AG10803 (cell line): ENCODE data around the gene UBE2G2.

Experiments
- DNase-seq: peaks from one replicate; pipeline ENCODE4 v3.0.0; 2010; ENCODE audit warnings: low read depth
- H3K4me3 ChIP-seq: 2 replicates; pipeline ENCODE4 v1.5.1; 2011; ENCODE audit warnings: mild to moderate bottlenecking, low read length, control low read depth
- TF ChIP-seq, protein P1 (sequence below): conservative IDR thresholded peaks from 2 replicates; pipeline ENCODE4 v1.5.1; 2011; ENCODE audit warnings: mild to moderate bottlenecking, low read length, control low read depth, inconsistent platforms

UBE2G2 gene

DNA sequence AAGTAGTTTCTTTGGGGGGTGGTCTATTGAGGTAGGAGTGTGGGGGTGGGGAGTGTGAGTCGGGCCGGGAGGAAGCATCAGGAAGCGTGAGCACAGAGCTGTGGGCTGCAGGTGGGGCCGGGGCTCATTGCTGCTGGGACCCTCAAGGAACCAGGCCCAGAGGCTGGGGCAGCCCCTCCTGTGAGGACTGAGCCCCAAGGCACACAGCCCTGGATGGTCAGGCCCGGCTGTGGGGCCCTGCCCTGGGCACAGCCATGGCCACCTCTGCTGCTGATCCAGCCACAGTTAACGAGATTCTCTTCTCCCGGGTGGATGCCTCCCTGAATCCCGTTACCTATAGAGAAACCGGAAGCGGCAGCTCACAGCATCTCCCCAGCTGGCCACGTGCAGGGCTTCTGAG lies 39.2 kb upstream of the UBE2G2 start:
- TF ChIP-seq, protein P1, sequence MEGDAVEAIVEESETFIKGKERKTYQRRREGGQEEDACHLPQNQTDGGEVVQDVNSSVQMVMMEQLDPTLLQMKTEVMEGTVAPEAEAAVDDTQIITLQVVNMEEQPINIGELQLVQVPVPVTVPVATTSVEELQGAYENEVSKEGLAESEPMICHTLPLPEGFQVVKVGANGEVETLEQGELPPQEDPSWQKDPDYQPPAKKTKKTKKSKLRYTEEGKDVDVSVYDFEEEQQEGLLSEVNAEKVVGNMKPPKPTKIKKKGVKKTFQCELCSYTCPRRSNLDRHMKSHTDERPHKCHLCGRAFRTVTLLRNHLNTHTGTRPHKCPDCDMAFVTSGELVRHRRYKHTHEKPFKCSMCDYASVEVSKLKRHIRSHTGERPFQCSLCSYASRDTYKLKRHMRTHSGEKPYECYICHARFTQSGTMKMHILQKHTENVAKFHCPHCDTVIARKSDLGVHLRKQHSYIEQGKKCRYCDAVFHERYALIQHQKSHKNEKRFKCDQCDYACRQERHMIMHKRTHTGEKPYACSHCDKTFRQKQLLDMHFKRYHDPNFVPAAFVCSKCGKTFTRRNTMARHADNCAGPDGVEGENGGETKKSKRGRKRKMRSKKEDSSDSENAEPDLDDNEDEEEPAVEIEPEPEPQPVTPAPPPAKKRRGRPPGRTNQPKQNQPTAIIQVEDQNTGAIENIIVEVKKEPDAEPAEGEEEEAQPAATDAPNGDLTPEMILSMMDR: no peak
- H3K4me3 ChIP-seq: no peak overlapping the region
- DNase-seq: no peak

DNA sequence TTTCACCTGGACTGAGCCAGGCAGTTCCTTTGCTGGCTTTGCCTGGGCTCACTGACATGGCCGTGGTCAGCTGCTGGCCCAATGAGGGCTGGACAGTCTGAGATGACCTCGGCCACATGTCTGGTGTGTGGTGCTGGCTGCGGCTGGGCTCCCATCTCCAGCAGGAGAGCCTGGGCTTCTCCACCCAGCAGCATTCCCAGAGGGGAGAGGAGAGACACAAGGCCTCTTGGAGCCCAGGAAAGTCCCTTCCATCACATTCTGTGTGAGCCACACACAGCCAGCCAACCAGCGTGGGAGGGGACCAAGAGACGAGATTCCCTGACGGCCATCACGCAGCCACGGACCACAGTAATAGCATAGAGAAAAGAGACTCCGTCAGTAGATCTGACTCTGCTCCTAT lies 37.3 kb upstream of the UBE2G2 start:
- H3K4me3 ChIP-seq: no peak overlapping the region
- TF ChIP-seq, protein P1: no peak
- DNase-seq: no peak

DNA sequence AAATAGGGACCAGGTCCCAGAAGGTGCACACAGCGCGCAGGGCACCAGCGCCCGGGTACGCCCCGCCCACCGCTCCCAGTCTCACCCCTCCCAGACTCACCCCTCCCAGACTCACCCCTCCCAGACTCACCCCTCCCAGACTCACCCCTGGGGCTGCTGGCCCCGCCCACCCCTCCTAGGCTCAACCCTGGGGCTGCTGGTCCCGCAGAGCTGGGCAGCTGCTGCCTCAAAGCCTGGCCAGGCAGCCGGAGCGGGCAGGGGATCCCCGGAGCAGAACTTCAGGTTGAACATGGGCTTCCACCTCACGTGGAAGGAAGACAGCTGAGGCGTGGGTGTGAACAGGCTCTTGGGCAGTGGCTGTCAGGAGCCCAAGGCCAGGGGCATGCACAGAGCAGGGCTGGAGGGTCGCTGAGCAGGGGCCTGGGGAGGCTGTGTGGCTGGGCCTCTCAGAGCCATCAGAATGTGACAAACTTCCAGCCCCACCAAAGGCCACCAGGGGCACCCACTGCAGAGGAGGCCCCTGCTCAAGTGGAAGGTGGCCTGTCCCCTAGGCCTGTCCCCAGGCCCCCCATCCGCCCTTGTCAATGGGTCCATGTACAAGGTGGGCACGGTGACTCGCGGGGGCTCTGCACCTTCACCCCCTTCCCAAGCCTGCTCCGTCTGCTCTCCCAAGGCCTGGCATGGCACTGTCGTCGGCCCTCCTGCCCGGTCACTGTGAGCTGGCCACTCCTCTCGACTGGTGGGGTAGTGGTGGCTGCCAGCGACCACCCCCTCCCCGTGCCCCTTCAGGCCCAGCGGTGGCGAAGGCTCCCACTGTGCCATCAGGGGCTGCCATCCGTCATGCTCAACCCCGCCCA lies 36.6 kb upstream of the UBE2G2 start:
- no peak for DNase-seq
- no peak overlapping the region for H3K4me3 ChIP-seq
- TF ChIP-seq, protein P1: no peak

DNA sequence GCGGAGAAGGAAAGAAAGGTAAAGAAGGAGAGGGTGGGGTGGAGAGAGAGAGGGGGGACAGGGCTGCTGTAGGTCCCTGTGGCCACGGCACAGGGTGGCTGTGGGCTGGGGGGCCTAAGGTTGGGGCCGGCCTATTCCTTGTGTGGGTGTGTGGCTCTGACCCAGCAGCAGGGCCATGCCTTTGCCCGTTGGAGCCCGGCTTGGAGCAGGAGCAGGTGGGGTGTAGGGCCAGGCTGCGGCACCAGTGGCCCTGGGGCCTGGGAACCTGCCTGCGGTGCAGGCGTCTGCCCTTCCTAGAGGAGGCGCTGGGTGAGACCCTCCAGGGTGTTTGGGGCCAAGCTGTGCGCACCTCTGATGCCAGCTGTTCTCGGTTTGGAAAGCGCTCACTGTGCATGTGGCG lies 35.9 kb upstream of the UBE2G2 start:
- TF ChIP-seq, protein P1: no peak
- no peak overlapping the region for H3K4me3 ChIP-seq
- DNase-seq: no peak

DNA sequence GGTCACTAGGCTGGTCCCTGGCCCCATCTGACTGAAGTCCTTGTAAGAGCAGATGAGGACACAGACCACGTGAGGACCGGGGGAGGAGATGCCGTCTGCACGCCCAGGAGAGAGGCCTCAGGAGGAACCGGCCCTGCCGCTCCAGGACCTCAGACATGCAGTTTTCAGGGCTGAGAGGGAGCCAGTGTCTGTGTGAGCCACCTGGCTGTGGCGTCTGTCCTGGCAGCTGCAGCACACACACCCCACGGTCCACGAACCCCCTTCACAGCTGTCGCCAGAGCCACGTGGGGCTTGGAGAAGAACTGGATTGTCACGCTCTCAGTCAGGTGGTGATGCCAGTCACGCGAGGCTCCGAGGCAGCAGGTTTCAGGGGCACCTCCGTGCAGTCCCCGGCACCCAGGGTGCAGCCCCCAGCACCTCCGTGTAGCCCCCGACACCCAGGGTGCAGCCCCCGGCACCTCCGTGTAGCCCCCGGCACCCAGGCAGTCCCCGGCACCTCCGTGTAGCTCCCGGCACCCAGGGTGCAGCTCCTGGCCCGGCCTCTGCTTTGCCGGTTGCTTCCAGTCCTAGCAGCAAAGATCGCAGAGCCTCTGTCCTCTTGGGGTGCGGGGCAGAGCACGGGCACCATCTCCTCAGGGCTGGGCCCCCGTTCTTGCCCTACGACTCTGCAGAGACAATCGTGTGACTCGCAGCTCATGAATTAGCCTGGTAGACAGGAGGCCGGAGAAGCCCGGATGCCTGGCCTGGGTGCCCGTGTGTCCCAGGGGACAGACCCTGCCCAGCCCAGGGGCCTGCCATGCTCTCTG lies 35.2 kb upstream of the UBE2G2 start:
- peak; percentile 35 for DNase-seq
- TF ChIP-seq, protein P1: no peak
- H3K4me3 ChIP-seq: no peak overlapping the region

DNA sequence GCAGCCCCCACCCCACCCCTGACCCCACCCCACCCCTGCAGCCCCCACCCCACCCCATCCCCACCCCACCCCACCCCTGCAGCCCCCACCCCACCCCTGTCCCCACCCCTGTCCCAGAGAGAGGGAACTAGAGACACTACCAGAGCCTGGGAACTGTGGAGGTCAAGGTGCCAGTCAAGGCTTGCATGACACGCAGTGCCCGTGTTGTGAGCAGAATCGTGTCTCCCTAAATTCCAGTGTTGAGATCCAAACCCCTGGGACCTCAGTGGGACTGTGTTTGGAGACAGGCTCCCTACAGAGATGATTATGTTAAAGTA lies 34.7 kb upstream of the UBE2G2 start:
- DNase-seq: no peak
- no peak overlapping the region for H3K4me3 ChIP-seq
- TF ChIP-seq, protein P1: no peak

DNA sequence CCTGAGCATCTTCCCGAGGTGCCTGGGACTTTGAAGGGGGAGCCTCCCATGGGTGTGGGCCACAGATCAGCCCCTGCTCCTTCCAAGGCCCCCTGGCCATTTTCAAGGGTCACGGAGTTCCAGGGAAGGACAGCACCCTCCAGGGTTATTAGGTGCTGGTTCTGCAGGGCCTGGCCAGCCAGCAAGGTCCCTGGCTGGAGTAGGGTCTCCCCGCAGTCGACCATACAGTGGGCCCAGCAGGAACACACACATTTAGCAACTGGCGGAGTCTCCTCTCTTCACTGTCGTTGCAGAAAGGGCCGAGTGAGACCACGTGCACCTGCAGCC lies 34.0 kb upstream of the UBE2G2 start:
- no peak overlapping the region for H3K4me3 ChIP-seq
- no peak for DNase-seq

More for the DNA sequence above, 34.0 kb upstream of the UBE2G2 start:
- TF ChIP-seq, protein P1: no peak
